ENCODE data around the gene HINFP.

HINFP gene

GRCh38 chr11:119121008-119121810 is at the start of gene HINFP:
Gene HINFP (plus strand): TSS chr11:119121580. CDS start chr11:119126945, 5,365 bp downstream.
- peak; percentile 98 to 100 (median 99) for DNase-seq

GRCh38 chr11:119077839-119078238 is 43.5 kb upstream of the HINFP start:
- DNase-seq: no peak

- DNase-seq: no peak
These were observed 42.5 kb upstream of the HINFP start for GRCh38 chr11:119078675-119079420.

GRCh38 chr11:119081682-119082260 is 39.6 kb upstream of the HINFP start:
- no peak for DNase-seq

- peak; percentile 62 to 80 (median 76) for DNase-seq
These were observed 36.5 kb upstream of the HINFP start, which contains the start of gene HMBS for GRCh38 chr11:119084663-119085436. Gene HMBS (plus strand): TSS chr11:119084881. CDS start chr11:119085034, 153 bp downstream.

- DNase-seq: no peak
These were observed 35.9 kb upstream of the HINFP start for GRCh38 chr11:119085437-119085847.

GRCh38 chr11:119087123-119087522 is 34.3 kb upstream of the HINFP start:
- DNase-seq: no peak

- DNase-seq: no peak
These were observed 33.6 kb upstream of the HINFP start for GRCh38 chr11:119087747-119088241.

- no peak for DNase-seq
These were observed 33.0 kb upstream of the HINFP start for GRCh38 chr11:119088406-119088805.

- no peak for DNase-seq
These were observed 32.1 kb upstream of the HINFP start for GRCh38 chr11:119089319-119089718.

- DNase-seq: no peak
These were observed 30.2 kb upstream of the HINFP start for GRCh38 chr11:119091178-119091577.

GRCh38 chr11:119091966-119092879 is 29.2 kb upstream of the HINFP start:
- no peak for DNase-seq

- no peak for DNase-seq
These were observed 28.2 kb upstream of the HINFP start for GRCh38 chr11:119092880-119093842.

GRCh38 chr11:119093942-119094815 is 27.2 kb upstream of the HINFP start:
- peak in 1 of 4 experiments; percentile 51 for DNase-seq

GRCh38 chr11:119094816-119095065 is 26.6 kb upstream of the HINFP start:
- peak in 2 of 4 experiments; percentile 43 to 58 for DNase-seq

GRCh38 chr11:119095066-119095880 is 26.1 kb upstream of the HINFP start:
- DNase-seq: peak; percentile 97 to 99 (median 98)

GRCh38 chr11:119099711-119100110 is 21.7 kb upstream of the HINFP start:
- DNase-seq: no peak

- DNase-seq: no peak
These were observed 21.0 kb upstream of the HINFP start for GRCh38 chr11:119100246-119100970.
